Measurements from ENCODE around the gene POLR3H.

POLR3H gene

GRCh38 chr22:41557401-41558240 is 13.4 kb upstream of the POLR3H start:
- Histone ChIP-seq H3K27ac (replicated peaks) (no peak overlapping the region), H3K4me3 (replicated peaks; ENCODE audit: insufficient read depth, low read length) (no peak overlapping the region), H3K27me3 (ENCODE audit: insufficient read depth, poor library complexity, severe bottlenecking) (peaks cover 12% of the 10 kb centered on the region)
- TF ChIP-seq SPI1 (IDR thresholded peaks at IDR 0.05; ENCODE audit: borderline replicate concordance, low read depth) (no peak), GABPA (IDR thresholded peaks at IDR 0.05; ENCODE audit: low read depth) (no peak), CTCF (IDR thresholded peaks at IDR 0.05; ENCODE audit: insufficient read depth, low read length) (no peak), REST (IDR thresholded peaks at IDR 0.05; ENCODE audit: insufficient replicate concordance, low read depth) (no peak), POLR2AphosphoS5 (IDR thresholded peaks at IDR 0.05; ENCODE audit: low read depth) (no peak)
- no peak for DNase-seq (ENCODE audit: low read depth in 1 of 2, low spot score in 1 of 2)

GRCh38 chr22:41556561-41556960 is 12.3 kb upstream of the POLR3H start:
- DNase-seq (ENCODE audit: low read depth in 1 of 2, low spot score in 1 of 2), result no peak
- H3K27me3 ChIP-seq (ENCODE audit: insufficient read depth, poor library complexity, severe bottlenecking), result peaks cover 12% of the 10 kb centered on the region
- no peak overlapping the region for H3K4me3 ChIP-seq (replicated peaks; ENCODE audit: insufficient read depth, low read length)
- TF ChIP-seq CTCF (IDR thresholded peaks at IDR 0.05; ENCODE audit: insufficient read depth, low read length) (no peak), SPI1 (IDR thresholded peaks at IDR 0.05; ENCODE audit: borderline replicate concordance, low read depth) (no peak), GABPA (IDR thresholded peaks at IDR 0.05; ENCODE audit: low read depth) (no peak), POLR2AphosphoS5 (IDR thresholded peaks at IDR 0.05; ENCODE audit: low read depth) (no peak), REST (IDR thresholded peaks at IDR 0.05; ENCODE audit: insufficient replicate concordance, low read depth) (no peak)
- no peak overlapping the region for H3K27ac ChIP-seq (replicated peaks)

- no peak overlapping the region for H3K27ac ChIP-seq (replicated peaks)
- no peak for DNase-seq (ENCODE audit: low read depth in 1 of 2, low spot score in 1 of 2)
- TF ChIP-seq POLR2AphosphoS5 (IDR thresholded peaks at IDR 0.05; ENCODE audit: low read depth) (no peak), SPI1 (IDR thresholded peaks at IDR 0.05; ENCODE audit: borderline replicate concordance, low read depth) (no peak), CTCF (IDR thresholded peaks at IDR 0.05; ENCODE audit: insufficient read depth, low read length) (no peak), GABPA (IDR thresholded peaks at IDR 0.05; ENCODE audit: low read depth) (no peak), REST (IDR thresholded peaks at IDR 0.05; ENCODE audit: insufficient replicate concordance, low read depth) (no peak)
- H3K4me3 ChIP-seq (replicated peaks; ENCODE audit: insufficient read depth, low read length), result no peak overlapping the region
- H3K27me3 ChIP-seq (ENCODE audit: insufficient read depth, poor library complexity, severe bottlenecking), result peaks cover 12% of the 10 kb centered on the region
These were observed 11.2 kb upstream of the POLR3H start for GRCh38 chr22:41555325-41555982.
